Suprapubic skin (tissue), 4 donors: ENCODE data around the gene BRIP1. TPM values are rescaled to one million over a fixed set of nuclear protein-coding genes. Genes with fewer than 3 reads are reported as not detected.

ENCODE experiments used
- DNase-seq, 2 donors: peaks; one replicate each; pipeline ENCODE4 v3.0.0-alpha.2; 2019; ENCODE audit warnings: low spot score in 2 of 2
- H3K27ac ChIP-seq: fragments of 200-600 bp; sonication (generic); one replicate; pipeline ENCODE4 v1.5.1; 2019
- H3K27me3 ChIP-seq: fragments of 200-600 bp; sonication (generic); one replicate; pipeline ENCODE4 v1.5.1; 2019
- H3K36me3 ChIP-seq: fragments of 200-600 bp; sonication (generic); one replicate; pipeline ENCODE4 v1.5.1; 2019
- H3K4me1 ChIP-seq: fragments of 200-600 bp; sonication (generic); one replicate; pipeline ENCODE4 v1.5.1; 2019
- H3K4me3 ChIP-seq: fragments of 200-600 bp; sonication (generic); one replicate; pipeline ENCODE4 v1.5.1; 2019; ENCODE audit warnings: mild to moderate bottlenecking
- H3K9me3 ChIP-seq: fragments of 200-600 bp; sonication (generic); one replicate; pipeline ENCODE4 v1.5.1; 2019
- CTCF ChIP-seq, 2 donors: fragments of 200-600 bp in 1 of 2; fragments of 450-650 bp in 1 of 2; sonication (generic) in 1 of 2; IDR thresholded peaks; one replicate each; pipeline ENCODE4 v1.5.1; 2016 to 2019; ENCODE audit warnings: antibody characterized with exemption in 2 of 2, mild to moderate bottlenecking in 1 of 2, moderate library complexity in 1 of 2
- EP300 ChIP-seq: sonication (generic); formaldehyde crosslinking; IDR thresholded peaks from one replicate; pipeline ENCODE4 v1.6.1; 2017; ENCODE audit warnings: antibody characterized with exemption
- POLR2A ChIP-seq, 2 donors: fragments of 450-650 bp; IDR thresholded peaks; one replicate each; pipeline ENCODE4 v1.6.1; 2017; ENCODE audit warnings: antibody characterized with exemption in 2 of 2, mild to moderate bottlenecking in 2 of 2, moderate library complexity in 2 of 2
- POLR2AphosphoS5 ChIP-seq, 3 donors: sonication (generic); formaldehyde crosslinking; IDR thresholded peaks; one replicate each; pipeline ENCODE4 v1.6.1; 2017; ENCODE audit warnings: antibody characterized with exemption in 3 of 3
- WGBS: methylation state at CpG from one replicate; pipeline ENCODE4 v1.1.5; 2018; 5-methylcytosine and 5-hydroxymethylcytosine counted together
- total RNA-seq, 4 donors: library from RNA; depleted of rRNA; stranded (reverse); fragments of >200 nt; gene quantifications; one replicate each; pipeline ENCODE4 v1.1.0, GENCODE V29; 2016

Gene BRIP1
- total RNA-seq, 4 donors from 2014 or later: 0.60 to 5.1 (median 1.8) TPM

GRCh38 chr17:61658183-61658582, 205.1 kb downstream of the BRIP1 start:
- Histone ChIP-seq H3K9me3 (no peaks in the 10 kb centered on the region), H3K4me3 (no peak overlapping the region), H3K27ac (no peak overlapping the region), H3K36me3 (no peaks in the 10 kb centered on the region), H3K27me3 (no peaks in the 10 kb centered on the region), H3K4me1 (no peaks in the 10 kb centered on the region)
- DNase-seq: no peak
- TF ChIP-seq CTCF (IDR thresholded peaks at IDR 0.05): no peak
- no peak for TF ChIP-seq POLR2AphosphoS5 (IDR thresholded peaks at IDR 0.05)
- no peak for TF ChIP-seq EP300
- TF ChIP-seq POLR2A (IDR thresholded peaks at IDR 0.05): no peak
- WGBS: 82% methylated on average over 2 of the region's 2 CpGs

GRCh38 chr17:61657338-61657737, 206.0 kb downstream of the BRIP1 start:
- TF ChIP-seq POLR2A (IDR thresholded peaks at IDR 0.05): no peak
- TF ChIP-seq CTCF (IDR thresholded peaks at IDR 0.05): no peak
- TF ChIP-seq EP300: no peak
- no peak for TF ChIP-seq POLR2AphosphoS5 (IDR thresholded peaks at IDR 0.05)
- no peaks in the 10 kb centered on the region for H3K4me1 ChIP-seq
- H3K36me3 ChIP-seq: no peaks in the 10 kb centered on the region
- no peaks in the 10 kb centered on the region for H3K9me3 ChIP-seq
- no peak overlapping the region for H3K27ac ChIP-seq
- no peak for DNase-seq
- no peak overlapping the region for H3K4me3 ChIP-seq
- H3K27me3 ChIP-seq: no peaks in the 10 kb centered on the region

- H3K27ac ChIP-seq: no peak overlapping the region
- 67% methylated on average over 1 of the region's 1 CpG for WGBS
- no peaks in the 10 kb centered on the region for H3K9me3 ChIP-seq
- no peak for DNase-seq
- TF ChIP-seq EP300 (no peak), POLR2AphosphoS5 (IDR thresholded peaks at IDR 0.05) (no peak), CTCF (IDR thresholded peaks at IDR 0.05) (no peak), POLR2A (IDR thresholded peaks at IDR 0.05) (no peak)
- no peak overlapping the region for H3K4me3 ChIP-seq
- H3K27me3 ChIP-seq: no peaks in the 10 kb centered on the region
- no peaks in the 10 kb centered on the region for H3K36me3 ChIP-seq
- no peaks in the 10 kb centered on the region for H3K4me1 ChIP-seq
These were observed 206.6 kb downstream of the BRIP1 start for GRCh38 chr17:61656721-61657217.

GRCh38 chr17:61650749-61651148, 212.6 kb downstream of the BRIP1 start:
- H3K4me3 ChIP-seq: no peak overlapping the region
- WGBS: 91% methylated on average over 2 of the region's 2 CpGs
- H3K27ac ChIP-seq: no peak overlapping the region
- no peaks in the 10 kb centered on the region for H3K4me1 ChIP-seq
- H3K27me3 ChIP-seq: no peaks in the 10 kb centered on the region
- H3K36me3 ChIP-seq: no peaks in the 10 kb centered on the region
- no peak for DNase-seq
- no peaks in the 10 kb centered on the region for H3K9me3 ChIP-seq
- TF ChIP-seq POLR2A (IDR thresholded peaks at IDR 0.05) (no peak), POLR2AphosphoS5 (IDR thresholded peaks at IDR 0.05) (no peak), CTCF (IDR thresholded peaks at IDR 0.05) (no peak), EP300 (no peak)

GRCh38 chr17:61648587-61648986, 214.7 kb downstream of the BRIP1 start:
- DNase-seq: no peak
- H3K4me3 ChIP-seq: no peak overlapping the region
- no peak overlapping the region for H3K27ac ChIP-seq
- no peaks in the 10 kb centered on the region for H3K36me3 ChIP-seq
- WGBS: 62% methylated on average over 1 of the region's 1 CpG
- TF ChIP-seq POLR2A (IDR thresholded peaks at IDR 0.05): no peak
- no peak for TF ChIP-seq EP300
- no peak for TF ChIP-seq CTCF (IDR thresholded peaks at IDR 0.05)
- H3K9me3 ChIP-seq: no peaks in the 10 kb centered on the region
- no peaks in the 10 kb centered on the region for H3K4me1 ChIP-seq
- peaks cover 4% of the 10 kb centered on the region for H3K27me3 ChIP-seq
